Measurements from ENCODE around the gene TMEM41A.
A peak's percentile ranks its signal among the peaks of the same experiment; 100 is the strongest.
"Not testable (repeated sequence)": the region's sequence is repeated elsewhere in the genome, so short reads cannot be mapped to it uniquely, and the experiment has no call there.

TMEM41A gene

GRCh38 chr3:185465471-185465870 lies 33.4 kb downstream of the TMEM41A start:
- TF ChIP-seq CTCF (conservative IDR thresholded peaks at IDR 0.05) (no peak), ZFX (IDR thresholded peaks at IDR 0.05) (no peak)
- H3K27ac ChIP-seq: no peak overlapping the region

- TF ChIP-seq ZFX (IDR thresholded peaks at IDR 0.05) (no peak), CTCF (conservative IDR thresholded peaks at IDR 0.05) (peak; percentile 84)
- no peak overlapping the region for H3K27ac ChIP-seq
These were observed 38.0 kb downstream of the TMEM41A start for GRCh38 chr3:185460719-185461350.

- no peak overlapping the region for H3K27ac ChIP-seq
- no peak for TF ChIP-seq CTCF (conservative IDR thresholded peaks at IDR 0.05)
- no peak for TF ChIP-seq ZFX (IDR thresholded peaks at IDR 0.05)
These were observed 38.5 kb downstream of the TMEM41A start for GRCh38 chr3:185460309-185460708.

DNA sequence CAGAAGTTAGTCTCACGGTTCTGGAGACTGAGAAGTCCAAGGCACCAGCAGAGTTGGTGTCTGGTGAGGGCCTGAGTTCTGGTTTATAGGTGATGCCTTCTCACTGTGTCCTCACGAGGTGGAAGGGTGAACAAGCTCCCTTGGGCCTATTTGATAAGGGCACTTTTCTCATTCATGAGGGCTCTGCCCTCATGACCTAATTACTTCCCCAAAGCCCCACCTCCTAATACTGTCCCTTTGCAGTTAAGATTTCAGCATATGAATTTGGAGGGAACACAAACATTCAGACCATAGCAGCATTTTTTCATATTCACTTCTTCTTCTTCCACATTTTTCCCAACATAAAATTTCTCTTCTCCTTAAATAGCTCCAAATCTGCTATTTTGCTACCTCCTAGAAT lies 41.5 kb downstream of the TMEM41A start:
- H3K27ac ChIP-seq: no peak overlapping the region
- no peak for TF ChIP-seq CTCF (conservative IDR thresholded peaks at IDR 0.05)
- 0 out of 2 replicates have a peak, but pooled peaks have one; percentile 10 for TF ChIP-seq ZFX (IDR thresholded peaks at IDR 0.05)

DNA sequence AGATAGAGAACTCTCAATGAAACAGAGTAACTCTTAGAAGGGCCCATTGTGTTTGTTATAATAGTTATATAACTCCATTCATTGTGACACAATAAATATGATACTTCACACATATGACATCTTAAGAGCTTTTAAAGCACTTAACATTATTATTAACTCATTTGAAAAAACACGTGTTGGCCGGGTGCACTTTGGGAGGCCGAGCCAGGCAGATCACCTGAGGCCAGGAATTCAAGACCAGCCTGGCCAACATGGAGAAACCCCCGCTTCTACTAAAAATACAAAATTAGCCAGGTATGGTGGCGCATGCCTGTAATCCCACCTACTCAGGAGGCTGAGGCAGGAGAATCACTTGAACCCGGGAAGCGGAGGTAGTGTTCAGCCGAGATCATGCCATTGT lies 47.4 kb downstream of the TMEM41A start:
- not testable (repeated sequence) for H3K27ac ChIP-seq

GRCh38 chr3:185448107-185448506 lies 50.7 kb downstream of the TMEM41A start:
- no peak overlapping the region for H3K27ac ChIP-seq
- no peak for TF ChIP-seq ZFX (IDR thresholded peaks at IDR 0.05)
- TF ChIP-seq CTCF (conservative IDR thresholded peaks at IDR 0.05): no peak

DNA sequence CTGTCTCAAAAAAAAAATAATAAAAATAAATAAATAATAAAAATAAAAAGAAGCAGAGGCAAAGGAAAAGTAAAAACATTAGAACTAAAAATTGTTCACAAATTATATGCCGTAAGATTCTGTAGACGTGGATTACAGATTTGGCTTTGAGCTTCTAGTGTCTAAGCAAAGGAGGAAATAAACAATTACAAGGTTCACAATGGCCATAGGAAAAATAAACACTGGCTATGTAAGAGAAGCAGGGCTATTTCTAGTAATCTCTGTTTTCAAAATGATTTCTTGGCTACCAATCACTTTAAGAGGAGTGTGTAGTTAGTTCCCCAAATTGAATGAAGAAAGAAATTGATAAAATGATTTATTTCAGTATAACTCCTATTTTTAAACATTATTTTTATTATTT lies 54.5 kb downstream of the TMEM41A start:
- TF ChIP-seq CTCF (conservative IDR thresholded peaks at IDR 0.05) (no peak), ZFX (IDR thresholded peaks at IDR 0.05) (no peak)
- no peak overlapping the region for H3K27ac ChIP-seq

- H3K27ac ChIP-seq: no peak overlapping the region
- TF ChIP-seq CTCF (conservative IDR thresholded peaks at IDR 0.05): no peak
- TF ChIP-seq ZFX (IDR thresholded peaks at IDR 0.05): no peak
These were observed 56.8 kb downstream of the TMEM41A start for GRCh38 chr3:185442031-185442430.
